ENCODE results near the gene BATF3. TPM values are rescaled to one million over a fixed set of nuclear protein-coding genes. Genes with fewer than 3 reads are reported as not detected.
"Not testable (repeated sequence)": the region's sequence is repeated elsewhere in the genome, so short reads cannot be mapped to it uniquely, and the experiment has no call there.

The BATF3 gene
- 1 to 10 TPM in 3 of 4 donors, under 1 TPM in 1; 0.93 to 2.3 (median 1.5) TPM for polyA plus RNA-seq (ENCODE audit: insufficient read length in 4 of 4)

GRCh38 chr1:212699625-212700222 is at the start of gene BATF3:
BATF3 (minus strand) TSS chr1:212699840; CDS start chr1:212699762, 78 bp downstream.
- DNase-seq (ENCODE audit: low read depth in 4 of 4, low spot score in 2 of 4) = peak in 2 of 4 donors; percentile 13 to 21

- DNase-seq (ENCODE audit: low read depth in 4 of 4, low spot score in 2 of 4) = no peak
These were observed 46.9 kb upstream of the BATF3 start for GRCh38 chr1:212746546-212746945.

- no peak for DNase-seq (ENCODE audit: low read depth in 4 of 4, low spot score in 2 of 4)
These were observed 45.7 kb upstream of the BATF3 start for GRCh38 chr1:212745303-212745702.

GRCh38 chr1:212743901-212744475 is 44.3 kb upstream of the BATF3 start:
- DNase-seq (ENCODE audit: low read depth in 4 of 4, low spot score in 2 of 4) = no peak

- no peak for DNase-seq (ENCODE audit: low read depth in 4 of 4, low spot score in 2 of 4)
These were observed 38.7 kb upstream of the BATF3 start for GRCh38 chr1:212738330-212738729.

- DNase-seq (ENCODE audit: low read depth in 4 of 4, low spot score in 2 of 4) = no peak
These were observed 37.9 kb upstream of the BATF3 start for GRCh38 chr1:212737559-212737958.

- no peak for DNase-seq (ENCODE audit: low read depth in 4 of 4, low spot score in 2 of 4)
These were observed 33.5 kb upstream of the BATF3 start for GRCh38 chr1:212733109-212733508.

GRCh38 chr1:212731630-212732029 is 32.0 kb upstream of the BATF3 start:
- no peak for DNase-seq (ENCODE audit: low read depth in 4 of 4, low spot score in 2 of 4)

GRCh38 chr1:212728606-212729005 is 29.0 kb upstream of the BATF3 start:
- DNase-seq (ENCODE audit: low read depth in 4 of 4, low spot score in 2 of 4) = no peak

GRCh38 chr1:212727386-212728181 is 27.9 kb upstream of the BATF3 start:
- DNase-seq (ENCODE audit: low read depth in 4 of 4, low spot score in 2 of 4) = no peak

- DNase-seq (ENCODE audit: low read depth in 4 of 4, low spot score in 2 of 4) = not testable (repeated sequence)
These were observed 25.0 kb upstream of the BATF3 start for GRCh38 chr1:212724679-212725078.

- DNase-seq (ENCODE audit: low read depth in 4 of 4, low spot score in 2 of 4) = no peak
These were observed 22.8 kb upstream of the BATF3 start for GRCh38 chr1:212722270-212722957.

- DNase-seq (ENCODE audit: low read depth in 4 of 4, low spot score in 2 of 4) = no peak
These were observed 22.0 kb upstream of the BATF3 start for GRCh38 chr1:212721388-212722247.

- no peak for DNase-seq (ENCODE audit: low read depth in 4 of 4, low spot score in 2 of 4)
These were observed 20.0 kb upstream of the BATF3 start for GRCh38 chr1:212719633-212720032.

GRCh38 chr1:212718499-212718898 is 18.9 kb upstream of the BATF3 start:
- no peak for DNase-seq (ENCODE audit: low read depth in 4 of 4, low spot score in 2 of 4)

- DNase-seq (ENCODE audit: low read depth in 4 of 4, low spot score in 2 of 4) = no peak
These were observed 16.5 kb upstream of the BATF3 start for GRCh38 chr1:212716161-212716560.

GRCh38 chr1:212713465-212714136 is 14.0 kb upstream of the BATF3 start:
- no peak for DNase-seq (ENCODE audit: low read depth in 4 of 4, low spot score in 2 of 4)

- DNase-seq (ENCODE audit: low read depth in 4 of 4, low spot score in 2 of 4) = no peak
These were observed 13.0 kb upstream of the BATF3 start for GRCh38 chr1:212712451-212713303.

GRCh38 chr1:212711974-212712373 is 12.3 kb upstream of the BATF3 start:
- not testable (repeated sequence) for DNase-seq (ENCODE audit: low read depth in 4 of 4, low spot score in 2 of 4)
